Limb (tissue), 2 donors: ENCODE measurements around the gene SART3.
A peak's percentile ranks its signal among the peaks of the same experiment; 100 is the strongest.
"Not testable (repeated sequence)": the region's sequence is repeated elsewhere in the genome, so short reads cannot be mapped to it uniquely, and the experiment has no call there.

Source experiments
- DNase-seq, 2 donors: peaks; one replicate each; pipeline ENCODE4 v3.0.0-alpha.2; 2016; ENCODE audit errors: extremely low spot score in 2 of 2

Gene SART3

DNA sequence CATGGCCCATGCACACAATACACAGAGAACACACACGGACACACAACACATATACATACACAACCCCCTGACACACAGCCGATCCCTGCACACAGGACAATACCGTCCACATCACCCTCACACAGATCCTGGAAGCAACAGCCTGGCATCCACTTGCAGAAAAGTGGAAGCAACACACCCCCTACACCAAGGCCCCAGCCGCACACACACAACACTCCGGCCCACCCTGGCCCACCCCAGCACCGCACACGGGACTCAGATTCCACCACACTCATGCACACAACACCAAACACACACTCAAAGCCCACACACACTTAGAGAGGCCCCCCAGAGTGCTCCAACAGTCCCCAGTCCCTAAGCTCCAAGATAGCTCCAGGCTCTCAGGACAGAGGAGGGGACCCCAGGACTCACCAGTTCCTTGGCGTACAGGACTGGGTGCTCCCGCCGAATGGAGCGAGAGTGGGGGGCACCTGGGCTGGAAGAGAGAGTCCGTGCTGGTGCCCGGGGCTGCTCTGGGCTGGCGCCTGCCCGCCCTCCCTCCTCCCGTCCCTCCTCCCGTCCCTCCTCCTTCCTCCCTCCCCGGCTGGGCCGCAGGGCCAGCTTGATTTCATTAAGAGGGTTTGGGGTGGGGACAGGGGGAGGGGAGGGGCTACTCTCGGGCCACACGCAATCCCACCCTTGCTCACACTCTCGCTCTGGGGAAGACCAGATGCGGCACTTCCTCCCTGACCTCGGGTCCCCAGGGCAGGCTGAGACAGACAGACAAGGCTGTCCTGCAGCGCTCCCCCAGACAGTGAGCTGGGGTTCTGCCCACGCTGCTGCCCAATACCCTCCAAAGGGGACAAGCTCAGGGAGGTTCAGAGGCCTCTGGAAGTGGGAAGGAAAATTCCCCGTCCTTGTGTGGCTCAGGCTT lies 36.8 kb upstream of the SART3 start, which contains the start of gene TMEM119:
TSS of gene TMEM119 (minus strand) at position 526 of the 913 bp plus-strand sequence. CDS start 5,701 bp downstream, outside the sequence.
- DNase-seq = peak; percentile 75 to 77

- DNase-seq = no peak
Measured at GRCh38 chr12:108596854-108597558, 36.0 kb upstream of the SART3 start.

GRCh38 chr12:108595711-108596647 lies 35.0 kb upstream of the SART3 start:
- DNase-seq = no peak

GRCh38 chr12:108594960-108595710 lies 34.2 kb upstream of the SART3 start:
- DNase-seq = no peak

- DNase-seq = no peak
Measured at GRCh38 chr12:108594323-108594903, 33.4 kb upstream of the SART3 start.

DNA sequence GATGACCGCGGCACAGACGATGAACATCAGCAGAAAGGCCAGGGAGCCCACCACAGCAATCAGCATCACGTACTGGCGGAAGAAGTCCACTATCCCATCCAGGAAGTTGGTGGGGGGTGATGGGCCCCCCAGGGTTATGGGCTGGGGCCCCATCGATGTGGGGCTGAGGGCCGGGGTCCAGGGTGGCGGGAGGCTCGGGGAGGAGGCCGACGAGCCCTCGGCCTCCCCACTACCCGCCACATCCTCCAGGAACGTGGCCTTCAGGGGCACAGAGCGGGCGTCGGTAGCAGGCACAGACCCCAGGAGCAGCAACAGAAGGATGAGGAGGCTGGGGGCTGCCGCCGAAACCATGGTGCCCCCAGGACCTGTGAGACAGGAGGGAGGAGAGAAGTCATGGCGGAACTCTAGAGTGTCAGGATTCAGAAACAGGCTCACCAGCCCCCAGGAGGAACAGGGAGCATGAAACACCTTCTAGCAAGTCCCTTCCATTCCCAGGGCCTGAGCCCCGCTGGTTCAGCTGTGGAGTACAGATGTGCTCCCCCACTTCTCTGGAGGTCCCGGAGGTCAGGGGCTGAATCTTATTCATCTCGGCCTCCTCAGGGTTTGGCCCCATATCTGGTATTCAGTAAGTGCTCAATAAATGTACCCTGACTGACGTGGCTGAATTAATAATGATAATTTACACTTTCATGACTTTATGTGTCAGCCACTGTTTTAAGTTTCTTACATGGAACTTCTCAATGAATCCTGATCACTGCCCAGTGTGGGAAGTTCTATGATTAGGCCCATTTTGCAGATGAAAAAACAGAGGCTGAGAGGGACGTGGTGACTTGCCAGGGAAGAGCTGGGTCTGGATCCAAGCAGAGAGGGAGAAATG lies 31.3 kb upstream of the SART3 start:
- no peak for DNase-seq

DNA sequence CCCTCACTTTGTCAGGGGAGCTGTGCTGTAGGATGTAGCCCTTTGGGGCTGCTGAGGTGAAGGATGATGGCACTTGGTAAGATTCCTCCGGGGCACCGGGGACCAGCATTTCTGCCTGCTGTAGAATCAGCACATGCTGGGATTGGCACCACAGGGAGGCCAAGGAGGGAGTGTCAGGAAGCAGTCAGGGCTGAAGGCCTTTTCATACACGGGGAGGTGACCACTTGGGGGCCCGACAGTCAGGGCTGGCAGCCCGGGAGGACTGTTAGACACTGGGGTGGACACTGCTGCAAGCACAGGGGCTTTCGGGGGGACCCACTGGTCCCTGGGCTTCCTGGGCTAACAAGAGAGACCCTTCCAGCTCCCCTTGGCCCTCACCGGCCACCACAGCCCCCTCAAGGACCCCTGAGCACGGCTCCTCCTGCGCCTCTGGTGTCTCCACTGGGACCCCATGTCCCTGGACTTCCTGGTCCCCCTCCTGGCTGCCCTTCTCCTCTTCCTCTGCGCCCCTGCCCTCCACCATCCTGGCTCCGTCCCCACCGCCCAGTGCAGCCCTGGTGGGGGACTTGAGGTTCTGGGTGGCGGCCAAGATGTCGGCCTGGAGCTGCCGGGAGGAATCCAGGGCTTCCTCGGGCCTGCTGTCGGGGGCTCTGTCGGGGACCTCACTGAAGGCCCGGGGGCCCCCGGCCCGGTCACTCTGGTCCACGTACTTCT lies 30.5 kb upstream of the SART3 start:
- no peak for DNase-seq

DNA sequence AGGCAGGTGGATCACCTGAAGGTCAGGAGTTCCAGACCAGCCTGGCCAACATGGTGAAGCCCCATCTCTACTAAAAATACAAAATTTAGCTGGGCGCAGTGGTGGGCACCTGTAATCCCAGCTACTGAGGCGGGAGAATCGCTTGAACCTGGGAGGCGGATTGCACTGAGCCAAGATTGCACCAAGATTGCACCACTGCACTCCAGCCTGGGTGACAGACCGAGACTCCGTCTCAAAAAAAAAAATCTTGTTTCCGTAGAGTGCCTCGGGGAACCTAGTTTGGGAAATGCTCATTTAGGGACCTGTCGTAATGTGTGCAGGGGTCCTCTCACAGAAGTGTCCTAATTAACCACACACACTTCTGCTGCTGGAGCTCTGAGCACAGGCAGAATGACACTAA lies 29.5 kb upstream of the SART3 start:
- DNase-seq = not testable (repeated sequence)

- DNase-seq = no peak
Measured at GRCh38 chr12:108589840-108590229, 28.9 kb upstream of the SART3 start.

DNA sequence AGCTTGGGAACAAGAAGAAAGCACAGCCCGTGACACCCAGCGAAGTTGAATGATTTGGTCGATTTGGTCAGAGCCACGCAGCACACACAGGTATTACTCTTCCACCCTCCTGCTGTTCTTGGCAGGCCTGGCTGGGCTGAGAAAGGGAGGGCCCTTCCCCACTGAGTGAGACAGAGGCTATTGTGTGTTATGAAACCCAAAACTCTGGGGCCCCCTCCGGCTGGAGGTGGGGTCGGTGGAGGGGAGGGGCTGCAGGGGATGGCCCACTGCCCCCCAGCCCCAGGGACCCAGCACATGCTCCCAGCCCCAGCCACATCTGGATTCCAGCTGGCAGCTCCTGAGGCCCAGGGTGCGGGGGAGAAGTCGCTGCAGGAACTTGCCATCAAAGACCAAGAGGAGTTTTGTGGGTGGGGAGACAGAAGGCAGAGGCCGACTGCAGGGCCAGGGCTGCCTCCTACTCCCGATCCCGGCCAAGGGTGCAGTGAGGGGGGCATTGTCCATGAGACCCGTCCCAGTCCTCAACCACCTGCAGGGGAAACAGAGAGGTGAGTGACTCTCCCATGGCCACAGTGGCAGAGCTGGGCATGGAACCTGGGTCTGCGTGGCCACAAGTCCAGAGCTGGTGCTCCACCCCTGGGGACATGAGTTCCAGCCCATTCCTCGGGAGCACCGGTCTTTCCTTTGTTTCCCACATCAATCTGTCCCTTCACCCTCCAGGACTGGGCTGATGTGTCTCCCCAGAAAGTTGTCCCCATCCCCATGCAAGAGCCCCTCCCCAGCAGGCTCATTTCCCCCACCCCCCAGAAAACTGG lies 28.3 kb upstream of the SART3 start:
- peak; percentile 49 to 81 for DNase-seq

GRCh38 chr12:108587826-108588225 lies 26.9 kb upstream of the SART3 start:
- DNase-seq = no peak

- DNase-seq = no peak
Measured at GRCh38 chr12:108586306-108586705, 25.3 kb upstream of the SART3 start.

DNA sequence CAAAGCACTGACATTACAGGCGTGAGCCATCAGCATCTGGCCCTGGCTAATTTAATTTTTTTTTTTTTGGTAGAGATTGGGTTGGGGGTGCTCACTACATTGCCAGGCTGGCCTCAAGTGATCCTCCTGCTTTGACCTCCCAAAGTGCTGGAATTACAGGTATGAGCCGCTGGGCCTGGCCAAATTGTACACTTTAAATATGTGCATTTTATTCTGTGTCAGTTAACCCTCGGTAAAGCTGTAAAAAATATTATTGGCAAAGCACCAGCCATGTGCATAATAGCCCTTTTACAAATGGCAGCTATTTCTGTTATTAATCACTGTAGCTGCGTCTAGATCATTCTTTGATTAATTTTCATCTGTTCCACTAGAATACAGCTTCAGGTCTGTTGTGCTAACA lies 24.9 kb upstream of the SART3 start:
- DNase-seq = no peak

GRCh38 chr12:108584456-108585065 lies 23.6 kb upstream of the SART3 start:
- DNase-seq = no peak

GRCh38 chr12:108583991-108584390 lies 23.0 kb upstream of the SART3 start:
- peak in 1 of 2 donors; percentile 74 for DNase-seq

DNA sequence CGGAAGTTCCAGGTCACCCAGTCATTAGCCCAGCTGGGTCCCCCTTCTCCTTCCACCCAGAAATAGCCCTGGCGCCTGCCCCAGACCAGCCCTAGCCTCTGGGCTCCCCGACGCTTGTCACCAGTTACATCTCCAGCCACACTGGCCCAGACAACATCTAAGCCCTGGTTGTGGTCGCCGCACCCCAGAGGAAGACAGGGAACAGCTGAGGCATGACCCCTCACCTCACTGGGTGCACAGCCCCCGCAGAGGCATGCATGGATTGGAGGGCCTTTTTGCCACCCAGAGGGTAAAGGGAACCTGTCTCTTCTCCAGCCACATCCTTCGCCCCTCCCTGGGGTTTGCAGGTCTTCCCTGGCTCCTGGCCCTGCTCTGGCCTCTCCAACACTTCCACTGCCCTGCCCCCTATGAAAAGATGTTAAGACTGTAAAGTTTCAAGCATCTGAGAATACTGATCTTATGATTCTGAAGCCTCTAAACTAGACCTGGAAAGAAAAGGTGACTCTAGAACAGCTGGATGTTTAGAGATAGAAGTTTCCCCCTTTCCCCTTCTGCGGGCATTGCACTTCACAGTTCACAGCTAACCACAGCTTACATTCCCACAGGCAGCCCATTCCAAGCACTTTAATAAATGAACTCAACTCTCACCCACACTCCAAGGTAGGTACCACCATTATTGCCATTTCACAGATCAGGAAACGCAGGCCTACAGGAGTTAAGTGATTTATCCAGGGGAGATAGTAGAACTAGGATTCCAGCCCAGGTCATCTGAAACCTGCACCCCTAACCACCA lies 22.2 kb upstream of the SART3 start:
- no peak for DNase-seq

DNA sequence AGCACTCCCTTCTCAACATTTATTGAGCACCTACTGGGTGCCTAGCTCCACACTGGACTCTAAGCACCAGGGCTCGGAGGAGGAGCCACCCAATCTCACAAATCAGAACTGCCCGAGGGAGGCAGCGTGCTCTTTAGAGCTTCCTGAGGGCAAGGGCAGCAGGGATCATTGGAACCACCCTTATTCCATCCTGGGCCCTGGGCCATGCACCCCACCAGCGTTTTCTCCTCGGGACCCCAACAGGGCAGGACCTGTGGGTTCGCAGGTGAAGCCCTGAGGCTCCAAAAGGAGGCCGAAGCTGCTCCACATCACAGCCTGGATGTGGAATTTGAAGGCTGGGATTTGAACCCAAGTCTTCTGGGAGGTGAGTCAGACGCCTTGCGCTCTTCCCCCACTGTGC lies 21.5 kb upstream of the SART3 start:
- no peak for DNase-seq
